Inflammatory macrophage treated with lipopolysaccharide for 1 hour (primary cell): ENCODE data around the gene LPCAT2.
A peak's percentile ranks its signal among the peaks of the same experiment; 100 is the strongest.

Experiments used
- DNase-seq, 2 donors: peaks; one replicate each; pipeline ENCODE4 v3.0.0-alpha.2; 2020 to 2022

Gene LPCAT2

DNA sequence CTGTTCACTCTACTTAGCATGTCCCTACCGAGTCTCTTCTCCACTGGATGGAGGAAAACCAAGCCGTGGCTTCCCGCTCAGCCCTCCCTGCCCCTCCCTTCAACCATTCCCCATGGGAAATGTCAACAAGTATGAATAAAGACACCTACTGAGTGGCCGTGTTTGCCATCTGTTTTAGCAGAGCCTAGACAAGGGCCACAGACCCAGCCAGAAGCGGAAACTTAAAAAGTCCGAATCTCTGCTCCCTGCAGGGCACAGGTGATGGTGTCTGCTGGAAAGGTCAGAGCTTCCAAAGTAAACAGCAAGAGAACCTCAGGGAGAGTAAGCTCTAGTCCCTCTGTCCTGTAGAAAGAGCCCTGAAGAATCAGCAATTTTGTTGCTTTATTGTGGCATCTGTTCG is 2.8 kb upstream of the LPCAT2 start:
- peak in 1 of 2 donors; percentile 14 for DNase-seq

DNA sequence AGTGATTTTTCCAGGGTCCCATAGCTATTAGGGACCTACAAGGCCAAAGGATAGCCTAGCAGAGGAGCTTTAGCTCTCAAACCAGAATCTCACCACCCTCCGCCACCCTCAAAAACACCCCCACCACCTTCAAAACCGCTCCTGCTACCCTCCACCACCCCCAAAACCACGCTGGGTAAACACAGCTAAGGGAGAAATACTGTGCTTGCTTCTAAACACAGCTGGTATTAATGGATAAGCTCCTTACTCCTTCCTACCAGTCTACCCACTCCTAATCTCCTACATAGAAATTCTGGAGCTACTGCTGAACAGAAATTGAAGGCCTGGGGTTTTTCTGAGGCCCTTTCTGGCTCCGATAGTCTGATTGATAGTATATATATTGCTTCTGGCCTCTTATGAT is 2.2 kb upstream of the LPCAT2 start:
- DNase-seq, result no peak

DNA sequence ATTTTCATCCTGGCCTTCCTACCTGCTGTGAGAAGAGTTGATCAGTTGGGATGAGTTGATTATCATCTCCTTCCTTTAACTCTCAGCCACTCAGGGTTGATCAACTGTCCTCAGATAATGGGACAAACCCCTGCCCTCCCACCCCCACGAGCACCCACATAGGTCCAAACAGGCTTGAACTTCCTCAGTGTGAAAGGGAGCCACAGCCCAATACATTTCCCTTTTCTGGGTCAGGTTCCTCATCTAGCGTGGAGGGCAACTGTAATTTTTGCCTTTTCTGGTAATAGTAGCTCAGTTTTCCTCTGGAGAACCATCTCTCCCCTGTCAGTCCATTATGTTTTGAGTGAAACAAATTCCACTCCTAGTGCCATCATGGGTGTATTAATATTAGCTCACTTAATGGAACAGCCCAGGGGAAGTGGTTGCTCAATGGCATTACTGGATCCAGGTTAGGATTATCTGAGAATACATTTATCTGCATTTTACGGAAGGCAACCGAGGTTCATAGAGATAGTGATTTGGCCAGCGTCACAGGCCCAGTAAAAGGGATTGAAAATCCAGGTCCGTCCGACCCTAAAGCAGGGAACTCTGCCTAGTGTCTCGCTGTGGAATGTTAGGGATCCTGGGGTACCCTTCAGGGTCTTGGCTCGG is 476 bp upstream of the LPCAT2 start:
- peak; percentile 72 to 79 for DNase-seq

DNA sequence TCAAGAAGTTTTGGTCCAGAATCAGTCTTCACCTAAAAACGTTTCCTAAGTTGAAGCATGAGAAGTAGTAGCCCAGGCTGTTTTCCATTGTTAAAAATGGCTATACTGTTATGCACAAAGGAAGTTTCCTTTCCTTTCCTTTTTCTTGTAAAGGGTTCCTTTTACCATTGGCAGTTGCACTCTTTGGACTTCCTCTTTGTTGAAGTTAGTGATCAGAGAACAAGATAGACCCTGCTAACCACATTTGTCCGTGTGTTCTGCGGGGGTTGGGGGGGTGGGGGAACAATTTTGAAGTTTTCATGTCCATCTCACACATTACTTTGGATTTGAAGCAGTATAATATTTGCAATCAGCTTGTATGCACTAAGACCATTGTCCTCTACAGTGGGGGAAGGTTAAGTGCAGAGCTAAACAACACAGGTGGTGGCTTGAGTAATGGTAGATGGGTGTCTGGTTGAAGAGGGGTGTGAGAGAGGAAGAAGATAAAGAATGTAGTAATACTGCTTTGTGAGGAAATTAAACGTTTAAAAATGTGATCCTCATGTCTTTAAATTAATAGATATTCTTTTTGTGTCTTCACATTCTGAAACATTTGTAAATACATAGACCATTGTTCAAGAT is 1.4 kb downstream of the LPCAT2 start:
- peak in 1 of 2 donors; percentile 58 for DNase-seq

DNA sequence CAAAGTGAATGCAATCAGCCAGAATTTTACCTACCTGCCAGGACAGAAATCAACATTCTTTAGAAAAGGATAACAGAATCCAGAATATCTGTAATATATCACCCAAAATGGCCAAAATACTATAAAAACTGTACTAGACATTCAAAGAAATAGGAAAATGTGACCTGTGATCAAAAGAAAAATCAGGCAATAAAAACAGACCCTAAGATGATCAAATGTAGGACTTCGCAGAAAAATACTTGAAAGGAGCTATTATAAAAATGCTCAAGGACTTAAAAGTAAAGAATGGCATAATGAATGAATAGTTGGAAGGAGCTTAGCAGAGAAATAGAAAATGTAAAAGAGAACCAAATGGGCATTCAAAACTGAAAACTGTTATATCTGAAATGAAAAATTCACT is 4.1 kb downstream of the LPCAT2 start:
- no peak for DNase-seq

DNA sequence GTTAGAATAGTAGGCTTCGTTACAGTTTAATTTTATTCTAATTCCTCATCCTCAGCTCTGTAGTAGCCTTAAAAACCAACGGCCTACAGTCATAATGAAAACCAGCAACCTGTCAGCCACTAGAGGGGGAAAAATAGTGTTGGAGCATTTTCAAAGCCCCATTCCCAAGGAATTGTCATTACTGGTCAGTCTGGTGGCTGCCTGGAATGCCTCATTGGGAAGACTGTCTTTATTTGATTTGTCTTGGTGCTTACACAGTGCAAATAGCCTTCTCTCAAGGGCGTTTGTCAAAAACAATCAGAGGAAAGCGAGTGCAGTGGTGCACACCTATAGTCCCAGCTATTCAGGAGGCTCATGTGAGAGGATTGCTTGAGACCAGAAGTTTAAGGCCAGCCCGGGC is 4.7 kb downstream of the LPCAT2 start:
- no peak for DNase-seq

DNA sequence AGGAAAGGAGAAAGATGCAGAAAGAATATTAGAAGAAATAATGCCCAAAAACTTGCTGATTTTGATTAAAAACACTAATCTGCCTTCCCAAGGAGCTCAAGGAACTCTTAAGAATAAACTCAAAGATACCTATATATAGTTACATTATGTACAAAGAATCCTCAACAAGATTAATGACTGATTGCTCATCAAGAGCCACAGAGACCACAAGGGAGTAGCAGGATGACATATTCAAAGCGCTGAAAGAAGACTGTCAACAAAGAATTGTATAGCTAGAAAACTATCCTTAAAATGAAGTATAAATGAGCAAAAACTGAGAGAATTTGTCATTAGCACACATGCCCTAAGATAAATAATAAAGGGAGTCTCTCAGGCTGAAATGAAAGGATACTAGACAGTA is 6.2 kb downstream of the LPCAT2 start:
- no peak for DNase-seq

DNA sequence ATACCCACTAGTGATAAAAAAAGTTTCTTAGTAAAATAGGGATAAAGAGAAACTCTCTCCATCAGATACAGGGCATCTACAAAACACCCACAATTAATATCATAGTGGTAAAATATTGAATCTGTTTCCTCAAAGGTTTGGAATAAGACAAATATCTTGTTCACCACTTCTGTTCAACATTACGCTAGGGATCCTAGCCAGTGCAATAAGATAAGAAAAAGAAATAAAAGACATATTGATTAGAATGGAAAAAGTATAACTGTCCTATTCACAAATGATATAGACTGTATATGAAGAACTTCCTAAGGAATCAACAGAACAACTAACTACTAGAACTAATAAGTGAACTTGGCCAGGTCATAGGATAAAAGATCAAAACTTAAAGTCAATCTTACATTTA is 12.9 kb downstream of the LPCAT2 start:
- no peak for DNase-seq

DNA sequence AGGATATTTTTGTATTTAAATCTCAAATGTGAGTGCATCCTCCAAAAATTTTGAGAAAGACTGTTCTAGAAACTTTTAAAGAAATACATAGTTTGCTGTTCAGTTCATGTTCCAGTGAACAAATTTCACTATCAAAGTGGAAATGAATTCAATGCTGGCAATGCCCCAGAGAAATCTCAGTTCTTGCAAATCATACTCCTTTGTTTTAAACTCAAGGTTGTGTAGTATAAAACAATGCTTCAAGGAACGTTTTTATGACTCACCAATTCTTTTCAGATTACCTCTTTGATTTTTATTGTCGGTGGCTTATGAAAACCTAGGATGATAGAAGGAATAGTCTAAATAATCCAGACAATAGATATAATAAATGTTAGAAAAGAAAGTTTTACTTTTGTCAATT is 17.6 kb downstream of the LPCAT2 start:
- no peak for DNase-seq

DNA sequence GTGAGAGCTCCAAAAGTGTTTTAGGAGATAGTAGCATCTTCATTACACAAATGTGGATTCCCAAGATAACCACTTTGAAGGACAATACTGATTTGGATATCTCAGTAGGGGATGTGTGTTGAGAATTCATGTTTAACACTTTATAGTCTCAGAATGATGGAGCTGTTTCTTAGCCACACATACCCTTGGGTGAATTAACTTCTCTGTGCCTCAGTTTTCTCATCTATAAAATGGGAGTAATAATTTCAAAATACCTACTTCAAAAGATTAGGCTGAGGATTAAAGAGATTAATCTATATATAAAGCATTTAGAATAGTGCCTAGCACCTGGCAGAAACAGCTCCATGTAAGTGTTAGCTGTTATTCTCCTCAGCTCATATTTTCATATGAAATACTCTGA is 19.0 kb downstream of the LPCAT2 start:
- DNase-seq, result no peak

DNA sequence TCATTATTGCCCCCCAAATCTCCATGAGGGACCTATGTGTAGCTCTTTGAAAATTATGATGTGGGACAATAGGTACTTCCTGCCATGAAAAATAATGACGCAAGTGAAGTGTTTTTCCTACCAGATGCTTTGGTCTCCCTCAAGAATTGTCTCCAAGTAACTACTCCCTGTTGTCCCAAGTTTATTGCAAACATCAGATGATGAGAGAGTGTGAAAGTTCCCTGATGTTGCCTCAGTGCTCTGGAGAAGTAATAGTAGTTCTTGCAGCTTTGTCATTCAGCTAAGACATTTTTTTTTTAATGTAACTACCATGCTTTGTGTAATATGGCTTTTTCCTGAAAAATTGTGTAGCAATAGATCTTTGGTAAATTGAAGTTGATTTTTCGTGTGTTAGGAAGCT is 20.1 kb downstream of the LPCAT2 start:
- peak in 1 of 2 donors; percentile 73 for DNase-seq

DNA sequence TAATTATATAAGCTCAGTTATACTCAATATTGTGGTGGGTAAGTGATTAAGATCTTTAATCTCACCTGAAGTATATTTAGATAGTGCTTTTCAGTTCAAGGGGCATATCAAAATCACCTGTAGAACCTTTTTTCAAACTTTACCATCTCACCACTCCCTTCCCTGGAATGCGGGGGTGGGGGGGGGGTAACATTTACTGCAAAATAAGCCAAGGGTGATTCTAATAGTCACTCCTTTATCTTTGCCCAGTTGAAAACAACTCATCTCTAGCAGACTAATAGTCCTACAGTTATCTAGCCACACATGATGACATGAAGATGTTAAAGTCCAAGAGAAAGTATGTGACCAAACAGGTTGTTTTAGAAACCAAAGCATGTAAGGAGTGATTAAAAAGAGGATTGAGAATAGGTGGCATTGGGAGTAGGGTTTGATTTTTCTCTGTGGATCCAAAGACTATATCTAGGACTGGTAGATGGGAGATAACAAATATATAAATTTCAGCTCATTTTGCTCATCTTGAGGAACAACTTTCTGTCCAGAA is 21.5 kb downstream of the LPCAT2 start:
- DNase-seq, result no peak

DNA sequence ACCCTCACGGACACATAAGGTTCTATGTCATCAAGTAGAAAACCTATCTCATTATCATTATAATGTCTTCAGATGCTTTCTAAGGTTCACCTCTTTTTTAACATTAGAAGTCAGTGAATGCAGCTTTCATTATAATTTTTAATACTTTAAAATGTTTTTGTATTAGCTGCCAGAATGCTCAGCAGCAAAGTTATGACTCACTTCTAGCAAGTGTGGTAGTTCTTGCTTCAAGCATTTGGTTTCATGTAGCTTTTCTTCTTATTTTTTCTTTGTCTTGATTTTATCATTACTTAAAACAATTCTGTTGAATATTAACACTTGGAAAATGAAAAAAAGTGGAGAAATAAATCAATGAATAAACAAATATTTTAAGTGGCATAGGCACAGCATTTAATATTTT is 23.4 kb downstream of the LPCAT2 start:
- no peak for DNase-seq

DNA sequence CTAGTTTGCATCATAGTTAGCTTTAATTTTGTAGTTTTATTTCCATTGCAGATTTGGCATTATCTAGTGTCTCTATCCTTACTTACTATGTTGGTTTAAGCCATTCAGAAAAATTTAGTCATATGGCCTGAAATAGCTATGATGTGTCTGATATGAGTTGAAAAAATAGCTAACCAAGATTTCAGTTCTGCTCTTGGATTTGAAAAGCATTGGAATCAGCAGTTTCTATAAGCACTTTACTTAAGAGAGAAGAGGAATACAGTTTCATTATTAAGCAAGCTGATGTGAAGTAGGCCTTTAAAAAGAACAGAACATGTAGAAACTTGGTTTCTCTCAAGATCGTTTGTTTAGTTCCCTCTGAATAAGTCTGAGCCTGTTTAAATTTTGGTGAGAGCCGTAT is 25.9 kb downstream of the LPCAT2 start:
- peak; percentile 58 to 75 for DNase-seq

DNA sequence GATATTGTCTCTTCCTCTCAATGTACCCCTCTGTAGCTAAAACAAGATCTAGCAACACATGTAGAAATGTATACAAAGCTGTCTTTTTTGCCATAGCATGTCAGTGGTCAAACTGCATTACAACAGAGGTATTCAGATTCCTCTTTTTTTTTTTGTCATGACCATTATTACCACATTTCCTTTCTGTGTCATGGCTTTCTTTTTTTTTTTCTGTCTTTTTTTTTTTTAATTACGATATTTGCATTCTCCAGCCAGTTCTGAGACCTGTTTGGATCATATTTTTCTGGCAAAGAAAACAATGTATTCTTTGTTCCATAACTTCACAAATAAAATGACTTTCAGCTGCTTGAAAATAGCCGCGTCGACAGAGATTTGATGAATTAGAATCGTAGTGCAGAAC is 30.2 kb downstream of the LPCAT2 start:
- DNase-seq, result peak; percentile 69 to 70

DNA sequence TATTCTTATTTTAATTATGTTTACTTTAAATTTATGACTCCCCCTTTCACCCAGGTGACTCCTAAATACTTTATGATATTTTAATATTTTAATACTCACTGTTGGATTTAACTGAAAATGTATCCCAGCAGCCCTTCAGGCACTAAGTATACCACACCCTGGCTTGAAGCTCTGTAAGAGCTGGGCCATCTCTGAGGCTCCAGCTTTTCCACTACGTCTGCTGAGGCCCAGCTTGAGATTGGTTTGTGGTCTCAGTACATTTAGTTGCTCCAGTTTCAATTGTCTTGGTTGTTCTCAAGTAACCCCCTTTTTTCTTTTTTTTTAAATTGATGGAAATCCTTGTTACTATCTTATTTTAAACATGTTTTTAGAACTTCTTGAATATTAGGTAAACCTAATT is 30.6 kb downstream of the LPCAT2 start:
- no peak for DNase-seq

DNA sequence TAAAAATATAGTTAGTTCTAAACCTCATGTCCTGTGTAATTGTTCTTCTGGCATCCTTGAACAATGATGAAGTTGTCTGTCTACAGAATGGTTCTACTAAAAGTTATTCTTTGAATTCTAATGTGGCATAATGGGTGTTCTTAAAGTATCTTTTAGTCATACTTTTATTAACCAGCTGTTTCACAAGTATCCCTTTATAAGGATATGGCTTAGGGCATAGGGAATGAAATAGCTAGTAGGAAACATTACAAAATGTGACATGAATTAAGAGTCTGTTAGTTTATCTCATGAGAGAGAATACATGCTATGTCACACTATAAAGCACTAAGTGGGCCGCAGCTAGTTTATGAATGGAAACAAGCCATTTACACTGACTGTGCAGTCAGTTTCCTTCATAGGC is 31.3 kb downstream of the LPCAT2 start:
- DNase-seq, result no peak

DNA sequence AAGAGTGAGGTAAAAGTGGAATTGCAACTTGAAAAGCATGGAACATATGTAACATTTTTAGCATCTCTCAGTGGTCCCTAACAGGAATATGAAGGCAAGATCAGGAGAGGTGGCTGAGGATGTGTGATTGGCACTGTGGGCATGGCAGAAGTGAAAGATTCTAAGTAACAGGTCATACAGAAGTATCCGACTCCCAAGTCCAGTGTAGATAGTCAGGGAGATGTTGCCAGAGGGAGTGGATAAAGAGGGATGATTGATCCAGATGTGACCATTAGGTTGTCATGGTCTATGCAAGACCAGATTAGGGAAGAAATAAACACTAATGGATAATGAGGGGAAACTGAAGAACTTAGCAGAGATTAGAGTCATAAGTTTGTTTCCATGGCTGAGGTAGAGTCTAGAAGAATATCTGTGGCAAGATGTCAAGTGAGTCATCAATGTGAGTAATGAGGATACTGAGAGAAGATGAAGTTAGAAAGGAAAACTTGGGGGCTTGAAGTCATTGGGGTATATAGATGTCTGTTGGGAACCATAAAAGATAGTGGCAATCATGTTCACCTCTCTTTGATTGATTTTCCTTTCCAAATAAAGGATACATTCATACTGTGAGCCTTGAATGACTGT is 33.7 kb downstream of the LPCAT2 start:
- DNase-seq, result peak; percentile 31 to 39

DNA sequence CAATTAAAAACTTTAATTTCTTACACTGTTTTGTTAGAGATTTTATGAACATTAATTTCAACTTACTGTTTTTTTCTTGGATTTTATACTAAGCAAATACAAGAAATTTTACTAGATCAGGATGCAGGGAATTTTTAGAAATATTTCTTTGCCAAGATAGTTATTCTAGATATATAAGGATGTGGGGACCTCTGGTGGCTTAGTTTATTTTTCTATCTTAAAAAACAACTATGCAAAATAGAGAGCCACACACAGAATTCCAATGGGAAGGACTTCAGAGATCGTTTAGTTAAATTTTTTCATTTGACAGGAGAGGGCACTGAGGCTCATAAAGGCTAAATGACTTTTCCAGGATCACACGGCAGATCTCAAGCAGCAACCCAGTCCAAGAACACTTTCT is 34.6 kb downstream of the LPCAT2 start:
- peak in 1 of 2 donors; percentile 35 for DNase-seq

DNA sequence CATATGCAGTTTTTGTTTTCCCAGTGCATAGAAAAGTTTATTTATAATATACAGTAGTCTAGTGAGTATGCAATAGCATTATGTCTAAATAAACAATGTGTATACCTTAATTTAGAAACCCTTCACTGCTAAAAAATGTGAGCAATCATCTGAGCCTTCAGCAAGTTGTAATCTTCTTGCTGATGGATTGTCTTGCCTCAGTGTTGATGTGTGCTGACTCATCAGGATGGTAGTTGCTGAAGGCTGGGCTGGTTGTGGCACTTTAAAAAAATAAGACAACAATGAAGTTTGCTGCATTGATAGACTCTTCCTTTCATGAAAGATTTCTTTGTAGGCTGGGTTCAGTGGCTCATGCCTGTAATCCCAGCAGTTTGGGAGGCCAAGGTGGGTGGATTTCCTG is 43.7 kb downstream of the LPCAT2 start:
- DNase-seq, result no peak

DNA sequence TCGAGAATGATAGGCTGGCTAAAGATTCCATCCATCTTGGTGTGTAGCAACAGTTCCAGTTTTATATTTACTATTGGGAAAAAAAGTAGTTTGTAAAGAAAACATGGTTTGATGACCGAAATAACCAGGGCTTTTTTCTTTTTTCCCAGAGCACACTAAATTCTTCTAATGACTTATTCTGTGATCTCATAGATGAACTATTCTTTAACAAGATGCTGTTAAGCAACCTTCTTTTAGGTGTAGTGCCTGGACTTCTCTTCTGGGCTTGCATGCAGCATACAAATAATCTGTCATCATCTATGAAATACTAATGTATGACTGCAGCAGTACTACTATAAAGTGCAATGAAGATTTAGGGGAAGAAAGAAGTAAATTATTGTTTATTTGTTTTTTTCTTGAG is 46.6 kb downstream of the LPCAT2 start:
- DNase-seq, result no peak

DNA sequence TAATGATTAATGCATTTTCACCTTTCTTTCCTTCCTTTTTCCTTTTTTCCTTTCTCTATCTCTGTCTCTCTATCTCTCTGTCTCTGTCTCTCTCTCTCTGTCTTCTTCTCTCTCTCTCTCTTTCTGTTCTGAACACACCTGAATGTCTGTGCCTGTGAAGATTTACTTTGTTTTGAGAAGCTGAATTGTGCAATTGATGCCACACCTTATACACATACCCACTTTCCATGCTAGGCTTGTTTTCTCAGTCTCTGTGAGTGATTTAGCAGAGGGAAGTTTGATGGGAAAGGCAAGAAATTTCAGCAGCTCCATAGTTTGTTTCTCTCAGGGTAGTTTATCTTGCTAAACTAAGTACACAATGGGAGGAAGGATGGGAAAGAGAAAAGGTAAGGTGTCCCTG is 48.3 kb downstream of the LPCAT2 start:
- no peak for DNase-seq

DNA sequence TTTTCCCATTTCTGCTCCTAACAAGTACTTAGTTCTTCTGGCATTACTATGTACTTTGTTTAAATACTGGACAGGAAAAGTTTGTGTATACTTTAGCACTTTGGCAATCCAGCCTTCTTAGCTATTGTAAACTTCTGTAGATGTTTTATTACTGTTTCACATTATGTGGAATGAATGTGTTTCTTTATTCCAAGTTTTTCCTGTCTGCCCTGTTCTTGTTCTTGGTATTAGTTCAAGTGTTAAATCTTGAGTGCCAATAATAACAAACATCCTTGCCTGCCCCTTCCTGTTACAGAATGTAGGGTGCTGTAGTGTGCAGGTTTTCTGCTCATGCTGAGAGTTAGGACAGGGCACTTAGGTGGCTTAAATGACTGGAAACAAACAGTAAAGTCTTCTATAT is 50.4 kb downstream of the LPCAT2 start:
- no peak for DNase-seq

DNA sequence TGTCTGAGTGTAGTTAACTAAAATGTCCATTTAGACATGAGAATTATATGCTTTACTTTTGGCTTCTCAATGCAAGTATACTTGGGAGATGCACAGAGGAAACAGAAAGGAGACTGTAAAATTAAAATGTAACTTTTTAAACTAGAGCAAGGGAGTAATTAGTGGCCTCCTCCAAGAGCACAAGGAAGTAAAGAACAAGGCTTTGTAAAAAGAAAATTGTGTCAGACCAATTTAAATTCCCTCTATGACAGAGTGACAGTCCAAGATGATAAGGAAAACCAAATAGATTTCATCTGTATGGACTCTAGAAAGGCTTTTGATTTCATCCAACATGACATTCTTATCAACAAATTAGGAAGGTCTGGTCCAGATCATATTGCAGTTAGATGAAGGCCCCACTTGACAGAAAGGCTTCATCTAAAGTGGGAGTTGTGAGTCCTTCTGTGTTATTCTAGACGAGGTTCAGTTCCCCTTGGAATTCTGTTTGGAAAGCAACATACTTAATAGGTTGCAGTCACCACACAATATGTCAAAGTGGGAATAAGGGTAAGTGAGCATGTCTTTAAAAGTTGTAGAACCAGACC is 51.2 kb downstream of the LPCAT2 start:
- no peak for DNase-seq
